SU-DHL-6 (cell line): ENCODE results near the gene COL4A2.

Experiments used
- H2AFZ ChIP-seq: fragments of 200-600 bp; sonication (generic); 2 replicates; pipeline ENCODE4 v1.6.1; 2014; ENCODE audit warnings: low read depth, mild to moderate bottlenecking, moderate library complexity, mixed read lengths, antibody characterized with exemption, low read length; ENCODE audit not compliant: severe bottlenecking
- H3F3A ChIP-seq: fragments of 200-600 bp; shearing (Covaris generic); 2 replicates; pipeline ENCODE4 v1.6.0; 2016; ENCODE audit warnings: antibody characterized with exemption, mild to moderate bottlenecking; ENCODE audit not compliant: insufficient read depth
- H3K27ac ChIP-seq: fragments of 200-600 bp; sonication (generic); 2 replicates; pipeline ENCODE4 v1.5.1; 2016; ENCODE audit warnings: low read depth, mild to moderate bottlenecking, low read length, moderate library complexity, mixed read lengths
- H3K27me3 ChIP-seq: fragments of 200-600 bp; sonication (generic), shearing (Covaris generic); 2 replicates; pipeline ENCODE4 v1.6.0; 2014; ENCODE audit warnings: mild to moderate bottlenecking, low read length
- H3K36me3 ChIP-seq: fragments of 200-600 bp; sonication (generic); 2 replicates; pipeline ENCODE4 v1.6.1; 2014; ENCODE audit warnings: mild to moderate bottlenecking, low read length, mixed read lengths
- H3K4me2 ChIP-seq: fragments of 300-600, 200-600 bp; shearing (Covaris generic), sonication (generic); 2 replicates; pipeline ENCODE4 v1.6.0; 2014; ENCODE audit warnings: low read length, low read depth, mild to moderate bottlenecking; ENCODE audit not compliant: poor library complexity, severe bottlenecking
- H3K4me3 ChIP-seq: fragments of 200-600 bp; sonication (generic); 2 replicates; pipeline ENCODE4 v1.5.1; 2014; ENCODE audit warnings: antibody characterized with exemption, low read length, mild to moderate bottlenecking, mixed read lengths; ENCODE audit not compliant: insufficient read depth, poor library complexity, severe bottlenecking
- H3K79me2 ChIP-seq: fragments of 200-600 bp; sonication (generic); 2 replicates; pipeline ENCODE4 v1.6.1; 2014; ENCODE audit warnings: mild to moderate bottlenecking, low read length, moderate library complexity; ENCODE audit not compliant: insufficient read depth
- H3K9ac ChIP-seq: fragments of 200-600 bp; sonication (generic); 2 replicates; pipeline ENCODE4 v1.7.0; 2014; ENCODE audit warnings: mild to moderate bottlenecking, low read length
- H3K9me2 ChIP-seq: fragments of 200-600 bp; sonication (generic); replicated peaks from 2 replicates; pipeline ENCODE4 v1.6.1; 2014; ENCODE audit warnings: low read length; ENCODE audit not compliant: insufficient read depth
- H3K9me3 ChIP-seq: fragments of 200-600 bp; sonication (generic); 2 replicates; pipeline ENCODE4 v1.6.1; 2014; ENCODE audit warnings: low read length, mixed read lengths; ENCODE audit not compliant: insufficient read depth
- H4K20me1 ChIP-seq: fragments of 200-600 bp; sonication (generic); 2 replicates; pipeline ENCODE4 v1.6.1; 2014; ENCODE audit warnings: low read depth, mild to moderate bottlenecking, antibody characterized with exemption, low read length, moderate library complexity, mixed read lengths
- CTCF ChIP-seq: fragments of 200-600 bp; sonication (generic); IDR thresholded peaks from one replicate; pipeline ENCODE4 v1.5.1; 2017; ENCODE audit warnings: antibody characterized with exemption, mild to moderate bottlenecking, low read length, moderate library complexity; ENCODE audit not compliant: insufficient read depth, poor library complexity, severe bottlenecking
- EZH2phosphoT487 ChIP-seq: fragments of 200-600 bp; sonication (generic), shearing (Covaris generic); conservative IDR thresholded peaks from 2 replicates; pipeline ENCODE4 v1.6.1; 2018; ENCODE audit warnings: mild to moderate bottlenecking, antibody characterized with exemption, low read length, moderate library complexity, mixed read lengths

The COL4A2 gene

GRCh38 chr13:110307767-110308655 is 927 bp downstream of the COL4A2 start:
- no peaks in the 10 kb centered on the region for H3K79me2 ChIP-seq
- no peak overlapping the region for H3K9ac ChIP-seq
- H3K9me3 ChIP-seq, result no peaks in the 10 kb centered on the region
- no peaks in the 10 kb centered on the region for H3K36me3 ChIP-seq
- H2AFZ ChIP-seq, result no peak overlapping the region
- no peaks in the 10 kb centered on the region for H3F3A ChIP-seq
- no peak overlapping the region for H3K4me3 ChIP-seq
- no peak overlapping the region for H3K27ac ChIP-seq
- no peaks in the 10 kb centered on the region for H4K20me1 ChIP-seq
- no peak for TF ChIP-seq EZH2phosphoT487
- TF ChIP-seq CTCF, result no peak
- H3K27me3 ChIP-seq, result no peaks in the 10 kb centered on the region
- no peak overlapping the region for H3K4me2 ChIP-seq
- no peaks in the 10 kb centered on the region for H3K9me2 ChIP-seq

DNA sequence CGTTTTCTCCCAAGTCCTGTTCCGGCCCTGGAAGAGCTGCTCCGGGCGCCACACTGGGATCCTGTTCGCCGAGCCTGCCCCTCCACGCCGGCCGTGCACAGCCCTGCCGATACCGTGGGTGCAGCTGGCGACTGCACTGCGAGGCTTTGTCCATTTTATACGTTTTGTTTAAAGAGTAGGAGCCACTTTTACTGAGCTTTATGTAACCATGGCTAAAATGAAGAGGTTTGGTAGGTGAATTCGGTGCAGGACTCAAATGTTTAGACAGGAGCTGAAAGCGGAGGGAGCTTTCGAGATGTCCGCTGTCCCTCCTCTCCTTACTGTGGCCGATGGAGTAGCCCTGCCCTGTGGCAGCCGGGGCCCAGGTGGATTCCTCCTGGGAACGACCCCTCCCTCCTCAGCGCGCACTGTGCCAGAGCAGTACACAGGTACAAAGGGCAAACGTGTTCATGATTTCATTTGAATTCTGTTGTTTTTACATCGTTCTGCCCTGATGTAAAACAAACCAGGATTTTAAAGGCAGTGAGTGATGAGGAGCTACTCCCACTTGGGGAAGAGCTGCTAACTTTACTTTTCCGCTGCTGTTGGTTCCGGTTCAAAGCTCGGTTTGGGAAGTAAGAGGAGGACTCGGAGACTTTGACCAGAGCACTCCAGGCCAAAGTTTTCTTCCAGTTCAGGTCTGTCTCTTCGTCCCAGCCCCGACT is 1.7 kb downstream of the COL4A2 start:
- TF ChIP-seq CTCF, result no peak
- no peak overlapping the region for H2AFZ ChIP-seq
- H3K4me3 ChIP-seq, result no peak overlapping the region
- no peak overlapping the region for H3K27ac ChIP-seq
- no peaks in the 10 kb centered on the region for H3K27me3 ChIP-seq
- no peaks in the 10 kb centered on the region for H3K9me2 ChIP-seq
- no peaks in the 10 kb centered on the region for H3K36me3 ChIP-seq
- no peak overlapping the region for H3K4me2 ChIP-seq
- no peaks in the 10 kb centered on the region for H3K9me3 ChIP-seq
- no peaks in the 10 kb centered on the region for H3K79me2 ChIP-seq
- H3F3A ChIP-seq, result no peaks in the 10 kb centered on the region
- H4K20me1 ChIP-seq, result no peaks in the 10 kb centered on the region
- no peak overlapping the region for H3K9ac ChIP-seq

- no peak overlapping the region for H3K4me2 ChIP-seq
- H3K4me3 ChIP-seq, result no peak overlapping the region
- no peaks in the 10 kb centered on the region for H3K9me3 ChIP-seq
- H3K9me2 ChIP-seq, result no peaks in the 10 kb centered on the region
- H3K79me2 ChIP-seq, result no peaks in the 10 kb centered on the region
- no peak overlapping the region for H3K27ac ChIP-seq
- no peaks in the 10 kb centered on the region for H4K20me1 ChIP-seq
- no peaks in the 10 kb centered on the region for H3K27me3 ChIP-seq
- no peaks in the 10 kb centered on the region for H3K36me3 ChIP-seq
- H3F3A ChIP-seq, result no peaks in the 10 kb centered on the region
- no peak for TF ChIP-seq CTCF
- TF ChIP-seq EZH2phosphoT487, result no peak
- H3K9ac ChIP-seq, result no peak overlapping the region
- no peak overlapping the region for H2AFZ ChIP-seq
These were observed 2.8 kb downstream of the COL4A2 start for GRCh38 chr13:110309661-110310524.
